ENCODE results near the gene SCAMP2.
"Not testable (repeated sequence)": the region's sequence is repeated elsewhere in the genome, so short reads cannot be mapped to it uniquely, and the experiment has no call there.

SCAMP2 gene

DNA sequence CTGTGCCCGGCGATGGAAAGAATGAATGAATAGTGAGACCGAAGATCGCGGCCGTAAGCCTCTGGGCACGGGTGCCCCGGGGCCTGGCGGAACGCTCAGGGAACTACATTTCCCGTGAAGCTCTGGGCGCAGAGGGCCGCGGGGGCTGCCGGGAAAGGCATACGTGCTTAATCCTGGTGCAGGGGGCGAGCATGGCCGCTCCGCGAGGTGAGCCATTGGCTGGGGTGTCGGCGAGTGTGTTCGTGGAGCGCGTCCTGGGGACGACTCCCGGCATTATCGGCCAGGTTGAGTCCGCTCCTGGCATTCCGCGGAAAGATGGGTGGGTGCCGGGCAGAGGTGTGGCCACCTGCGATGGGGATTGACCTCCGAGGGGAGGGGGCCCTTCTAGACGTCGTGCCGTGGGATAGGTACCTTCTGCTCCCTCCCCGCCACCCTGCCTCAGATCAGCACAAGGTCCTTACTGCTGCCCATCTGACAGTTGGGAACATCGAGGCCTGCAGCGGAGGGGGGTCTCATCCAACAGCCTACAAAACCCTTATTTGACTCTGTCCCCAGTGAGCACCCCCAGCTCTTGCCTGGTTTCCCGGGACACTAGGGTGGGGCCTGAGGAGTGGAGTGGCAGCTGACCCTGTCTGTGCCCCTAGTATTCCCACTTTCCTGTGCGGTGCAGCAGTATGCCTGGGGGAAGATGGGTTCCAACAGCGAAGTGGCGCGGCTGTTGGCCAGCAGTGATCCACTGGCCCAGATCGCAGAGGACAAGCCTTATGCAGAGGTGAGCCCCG lies 16.9 kb upstream of the SCAMP2 start, which contains the start of gene MPI:
Gene MPI (plus strand): TSS at position 160 of the 782 bp plus-strand sequence. CDS start 32 bp downstream, at position 192.
- peak; percentile 15 for DNase-seq

DNA sequence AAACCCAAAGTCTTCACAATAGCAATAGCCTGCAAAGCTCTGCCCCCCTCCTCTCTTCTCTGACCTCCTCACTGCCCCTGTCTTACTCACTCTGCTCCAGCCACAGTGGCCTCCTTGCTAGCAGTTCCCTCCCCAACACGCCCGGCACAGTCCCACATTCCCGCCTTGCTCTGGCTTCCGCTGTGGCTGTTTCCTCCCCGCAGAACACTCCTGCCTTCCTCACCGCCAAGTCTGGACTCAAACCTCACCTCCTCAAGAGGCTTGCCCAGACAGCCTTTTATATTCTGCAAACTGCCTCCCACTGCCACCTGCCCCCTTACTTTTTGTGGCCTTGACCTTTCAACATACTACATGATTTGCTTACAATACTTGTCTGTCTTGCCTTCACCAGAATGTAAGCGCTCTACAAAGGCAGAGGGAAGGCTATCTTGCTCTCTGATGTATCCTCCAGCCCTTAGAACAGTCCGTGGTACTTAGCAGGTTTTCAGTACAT lies 16.3 kb upstream of the SCAMP2 start:
- no peak for DNase-seq

- DNase-seq: no peak
Observed at GRCh38 chr15:74888716-74889115, 15.6 kb upstream of the SCAMP2 start.

DNA sequence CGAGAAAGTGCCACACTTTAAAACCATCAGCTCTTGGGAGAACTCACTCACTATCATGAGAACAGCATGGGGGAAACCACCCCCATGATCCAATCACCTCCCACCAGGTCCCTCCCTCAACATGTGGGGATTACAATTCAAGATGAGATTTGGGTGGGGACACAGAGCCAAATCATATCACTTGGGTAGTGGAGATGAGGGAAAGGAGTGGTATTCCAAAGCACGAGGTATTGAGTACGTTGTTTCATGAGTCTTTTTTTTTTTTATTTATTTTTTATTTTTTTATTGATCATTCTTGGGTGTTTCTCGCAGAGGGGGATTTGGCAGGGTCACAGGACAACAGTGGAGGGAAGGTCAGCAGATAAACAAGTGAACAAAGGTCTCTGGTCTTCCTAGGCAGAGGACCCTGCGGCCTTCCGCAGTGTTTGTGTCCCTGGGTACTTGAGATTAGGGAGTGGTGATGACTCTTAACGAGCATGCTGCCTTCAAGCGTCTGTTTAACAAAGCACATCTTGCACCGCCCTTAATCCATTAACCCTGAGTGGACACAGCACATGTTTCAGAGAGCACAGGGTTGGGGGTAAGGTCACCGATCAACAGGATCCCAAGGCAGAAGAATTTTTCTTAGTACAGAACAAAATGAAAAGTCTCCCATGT lies 14.5 kb upstream of the SCAMP2 start:
- DNase-seq: not testable (repeated sequence)

DNA sequence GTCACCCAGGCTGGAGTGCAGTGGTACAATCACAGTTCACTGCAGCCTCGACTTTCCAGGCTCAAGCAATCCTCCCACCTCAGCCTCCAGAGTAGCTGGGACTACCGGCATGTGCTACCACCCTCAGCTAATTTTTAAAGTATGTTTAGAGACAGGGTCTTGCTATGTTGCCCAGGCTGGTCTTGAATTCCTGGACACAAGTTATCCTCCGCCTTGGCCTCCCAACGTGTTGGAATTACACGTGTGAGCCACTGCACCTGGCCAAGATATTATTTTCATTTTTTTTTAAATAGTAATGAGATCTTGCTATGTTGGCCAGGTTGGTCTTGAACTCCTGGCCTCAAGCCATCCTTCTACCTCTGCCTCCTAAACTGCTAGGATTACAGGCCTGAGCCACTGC lies 12.3 kb upstream of the SCAMP2 start:
- no peak for DNase-seq

DNA sequence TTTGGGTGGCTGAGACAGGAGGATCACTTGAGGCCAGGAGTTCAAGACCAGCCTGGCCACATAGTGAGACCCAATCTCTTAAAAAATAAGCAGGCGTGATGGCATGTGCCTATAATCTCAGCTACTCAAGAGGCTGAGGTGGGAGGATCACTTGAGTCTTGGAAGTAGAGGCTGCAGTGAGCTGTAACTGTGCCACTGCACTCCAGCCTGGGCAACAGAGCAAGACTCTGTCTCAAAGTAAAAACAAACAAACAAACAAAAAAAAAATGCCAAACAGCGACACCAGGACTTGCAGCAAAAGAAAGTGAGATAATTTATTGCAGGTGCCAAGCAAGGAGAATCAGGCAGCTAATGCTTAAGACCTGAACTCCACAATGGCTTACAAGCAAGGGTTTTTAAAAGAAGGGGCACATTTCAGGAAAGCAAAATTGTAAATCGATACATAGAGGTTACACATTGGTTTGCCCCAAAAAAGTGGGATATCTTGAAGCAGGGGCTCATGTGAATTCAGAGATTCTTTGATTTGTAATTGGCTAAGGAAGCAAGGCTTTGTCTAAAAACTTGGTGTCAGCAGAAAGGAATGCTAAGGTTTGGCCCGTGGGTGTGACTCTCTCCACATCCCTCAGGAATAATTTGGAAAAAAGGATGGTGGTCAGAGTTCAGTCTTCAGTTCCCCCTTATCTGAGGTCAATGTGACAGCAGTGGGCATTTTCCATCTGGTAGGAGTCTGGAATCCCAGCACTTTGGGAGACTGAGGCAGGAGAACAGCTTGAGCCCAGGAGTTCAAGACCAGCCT lies 11.5 kb upstream of the SCAMP2 start:
- no peak for DNase-seq

GRCh38 chr15:74882528-74882927 lies 9.4 kb upstream of the SCAMP2 start:
- DNase-seq: no peak

DNA sequence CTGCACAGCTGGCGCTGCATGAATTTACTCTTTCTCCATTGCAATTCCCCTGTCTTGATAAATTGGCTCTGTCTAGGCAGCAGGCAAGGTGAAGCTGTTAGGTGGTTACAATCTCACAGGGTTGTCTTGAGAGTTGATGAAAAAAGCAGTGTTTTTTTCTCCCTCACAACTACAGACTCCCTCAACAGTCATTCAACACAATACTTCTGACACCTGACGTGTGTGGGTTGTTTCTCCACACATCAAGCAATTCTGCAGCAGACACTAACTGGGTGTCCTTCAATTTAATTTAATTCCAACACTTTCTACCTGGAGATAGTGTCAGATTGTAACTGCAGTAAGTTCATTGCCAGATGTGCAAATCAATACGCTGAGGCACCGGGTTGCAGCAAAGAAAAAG lies 5.1 kb upstream of the SCAMP2 start:
- no peak for DNase-seq

GRCh38 chr15:74873756-74874424 lies 725 bp upstream of the SCAMP2 start:
- no peak for DNase-seq

- no peak for DNase-seq
Observed at GRCh38 chr15:74872702-74873035, 496 bp downstream of the SCAMP2 start.

DNA sequence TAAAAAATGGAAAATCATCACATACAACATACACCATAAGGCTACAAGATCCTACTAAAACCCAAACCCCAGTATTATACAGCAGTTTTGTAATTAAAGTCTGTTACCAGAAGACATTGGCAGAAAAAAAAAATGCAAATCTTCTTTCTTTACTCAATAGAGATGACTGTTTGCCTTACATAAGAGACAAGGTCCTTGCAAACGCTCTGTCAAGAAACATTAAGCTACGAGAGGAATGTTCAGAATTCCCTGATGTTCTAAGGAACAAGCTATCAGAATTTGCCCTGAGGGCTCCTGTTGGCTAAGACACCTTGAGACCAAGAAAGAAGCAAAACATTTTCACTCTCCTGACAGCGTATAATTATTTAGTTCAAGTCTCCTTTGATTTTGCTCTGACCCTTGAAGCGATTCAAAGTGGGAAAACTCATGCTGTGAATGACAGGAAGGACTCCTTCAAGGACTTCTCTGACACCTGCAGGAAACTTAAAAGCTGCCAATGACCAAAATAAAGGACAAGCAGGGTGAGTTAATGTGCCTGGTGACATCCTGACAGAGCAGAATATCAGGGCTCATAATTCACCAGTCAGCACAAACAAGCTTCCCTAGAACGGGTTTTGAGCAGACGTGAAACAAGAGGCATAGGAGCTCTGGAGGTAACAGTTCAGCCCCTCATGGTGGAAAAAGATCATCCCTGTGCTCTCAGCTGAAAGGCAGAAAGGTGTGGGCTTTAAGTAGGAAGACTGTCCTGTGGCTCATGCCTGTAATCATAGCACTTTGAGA lies 2.5 kb downstream of the SCAMP2 start:
- DNase-seq: no peak

GRCh38 chr15:74869726-74870407 lies 3.3 kb downstream of the SCAMP2 start:
- DNase-seq: no peak

DNA sequence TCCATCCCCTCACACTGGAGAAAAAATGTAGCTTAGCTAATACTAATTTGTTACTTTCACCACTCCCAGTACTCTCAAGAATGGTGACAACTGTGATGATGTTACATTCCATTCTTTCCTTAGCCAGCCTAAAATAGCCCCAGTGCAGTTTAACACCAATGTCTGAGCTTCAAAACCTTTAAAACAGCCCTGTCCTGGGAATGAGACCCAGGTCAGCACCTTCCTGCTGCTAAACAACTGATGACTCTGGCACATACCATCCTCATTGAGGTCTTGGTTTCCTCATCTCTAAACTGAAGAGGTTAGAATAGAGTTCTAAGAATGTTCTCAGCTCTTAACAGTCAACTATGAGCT lies 3.8 kb downstream of the SCAMP2 start:
- no peak for DNase-seq

- DNase-seq: no peak
Observed at GRCh38 chr15:74868059-74868458, 5.1 kb downstream of the SCAMP2 start.

GRCh38 chr15:74867466-74868038 lies 5.6 kb downstream of the SCAMP2 start:
- no peak for DNase-seq

- no peak for DNase-seq
Observed at GRCh38 chr15:74866090-74866489, 7.1 kb downstream of the SCAMP2 start.

GRCh38 chr15:74865316-74865715 lies 7.8 kb downstream of the SCAMP2 start:
- DNase-seq: no peak

DNA sequence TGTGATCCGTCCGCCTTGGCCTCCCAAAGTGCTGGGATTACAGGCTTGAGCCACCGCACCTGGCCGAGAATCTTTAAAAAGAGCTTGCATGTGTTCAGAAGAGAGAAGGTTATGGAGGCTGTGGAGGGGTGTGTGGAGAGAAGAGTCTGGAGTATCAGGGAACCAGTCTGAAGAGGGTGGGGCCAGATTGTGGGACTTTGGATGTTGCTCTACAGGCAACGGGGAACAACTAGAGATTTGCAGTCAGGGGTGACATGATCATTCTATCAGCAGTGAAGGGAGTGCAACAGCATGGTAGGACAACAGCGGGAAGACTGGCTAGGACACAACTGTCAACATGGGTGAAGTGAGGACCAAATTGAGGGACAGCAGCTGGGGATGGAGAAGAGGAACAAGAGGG lies 8.9 kb downstream of the SCAMP2 start:
- DNase-seq: no peak

- no peak for DNase-seq
Observed at GRCh38 chr15:74863239-74864056, 9.7 kb downstream of the SCAMP2 start.

DNA sequence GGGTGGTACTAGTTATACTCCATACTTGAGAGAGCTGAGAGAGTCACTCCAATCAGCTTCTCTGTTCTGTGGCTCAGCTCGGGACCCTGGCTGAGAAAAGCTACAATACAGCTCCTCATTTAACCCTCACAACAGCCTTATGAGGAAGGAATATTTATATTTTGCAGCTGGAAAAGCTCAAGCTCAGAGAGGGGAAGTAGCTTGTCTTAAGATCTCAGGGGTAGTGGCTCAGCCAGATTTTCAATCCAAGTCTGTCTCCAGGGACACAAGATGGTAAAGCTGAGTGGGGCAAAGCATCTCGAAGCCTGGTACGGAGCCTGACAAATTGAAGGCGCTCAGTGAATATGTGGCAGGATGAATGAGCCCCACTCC lies 14.8 kb downstream of the SCAMP2 start:
- no peak for DNase-seq
